ENCODE results near the gene SH3BGR. TPM values are rescaled to one million over a fixed set of nuclear protein-coding genes. Genes with fewer than 3 reads are reported as not detected.

Gene SH3BGR
- total RNA-seq, 2 donors from 2014 or later: 18.8 to 22.4 TPM

DNA sequence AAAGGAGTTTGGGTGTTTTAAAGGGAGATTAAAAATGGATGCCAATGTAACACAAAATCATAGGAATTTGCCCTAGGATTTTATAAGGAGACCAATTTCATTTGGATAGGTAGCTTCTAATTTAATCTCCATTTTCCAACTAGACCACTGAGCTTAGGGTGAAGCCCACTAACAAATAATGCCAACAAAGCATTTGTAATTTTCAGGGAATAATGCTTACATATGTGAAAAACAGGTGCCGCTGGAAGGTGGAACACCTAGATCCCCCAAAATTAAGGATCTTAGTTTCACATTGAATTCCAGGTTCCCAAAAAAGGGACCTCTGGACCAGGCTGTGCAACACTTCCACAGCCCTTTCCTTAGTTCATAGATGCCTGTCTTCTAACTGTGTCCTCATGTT, 94.8 kb downstream of the SH3BGR start:
- Mint-ChIP-seq H3K4me1 (no peaks in the 10 kb centered on the region), H3K36me3 (ENCODE audit: low read depth) (no peaks in the 10 kb centered on the region), H3K9me3 (peaks cover 30% of the 10 kb centered on the region), H3K27me3 (ENCODE audit: insufficient read depth) (no peaks in the 10 kb centered on the region), H3K27ac (no peak overlapping the region), H3K4me3 (no peak overlapping the region)
- no peak overlapping the region for H3K4me3 ChIP-seq (ENCODE audit: low read length)
- H3K36me3 ChIP-seq (ENCODE audit: control insufficient read depth, insufficient read depth, low read length): no peaks in the 10 kb centered on the region
- H3K27ac ChIP-seq (ENCODE audit: low read depth, low read length): no peak overlapping the region
- WGBS, 2 experiments (ENCODE audit: insufficient coverage in 1 of 2, insufficient read length in 1 of 2): 88 to 91% methylated on average over 1 of the region's 1 CpG
- DNase-seq: no peak
- H3K4me1 ChIP-seq (ENCODE audit: control insufficient read depth, insufficient read depth, low read length): no peaks in the 10 kb centered on the region
- no peak overlapping the region for H3K9ac ChIP-seq (ENCODE audit: extremely low read depth, low read length, poor library complexity, severe bottlenecking)
- H3K27me3 ChIP-seq (ENCODE audit: control insufficient read depth, insufficient read depth, low read length, poor library complexity, severe bottlenecking): no peaks in the 10 kb centered on the region
- no peak for TF ChIP-seq CTCF (conservative IDR thresholded peaks at IDR 0.05)
- H3K9me3 ChIP-seq (ENCODE audit: control insufficient read depth, low read length): peaks cover 5% of the 10 kb centered on the region

- Histone ChIP-seq H3K27me3 (ENCODE audit: control insufficient read depth, insufficient read depth, low read length, poor library complexity, severe bottlenecking) (no peaks in the 10 kb centered on the region), H3K36me3 (ENCODE audit: control insufficient read depth, insufficient read depth, low read length) (no peaks in the 10 kb centered on the region), H3K9ac (ENCODE audit: extremely low read depth, low read length, poor library complexity, severe bottlenecking) (no peak overlapping the region), H3K9me3 (ENCODE audit: control insufficient read depth, low read length) (peaks cover 10% of the 10 kb centered on the region), H3K4me1 (ENCODE audit: control insufficient read depth, insufficient read depth, low read length) (no peaks in the 10 kb centered on the region), H3K4me3 (ENCODE audit: low read length) (no peak overlapping the region), H3K27ac (ENCODE audit: low read depth, low read length) (no peak overlapping the region)
- no peak overlapping the region for H3K27ac Mint-ChIP-seq
- no peak for DNase-seq
- no peak overlapping the region for H3K4me3 Mint-ChIP-seq
- no peak for TF ChIP-seq CTCF (conservative IDR thresholded peaks at IDR 0.05)
- WGBS, 2 experiments (ENCODE audit: insufficient coverage in 1 of 2, insufficient read length in 1 of 2): 100% methylated on average over 1 of the region's 1 CpG; no CpG with 5 or more reads in 1 of the 2 experiments
- peaks cover 5% of the 10 kb centered on the region for H3K36me3 Mint-ChIP-seq (ENCODE audit: low read depth)
- no peaks in the 10 kb centered on the region for H3K4me1 Mint-ChIP-seq
- H3K27me3 Mint-ChIP-seq (ENCODE audit: insufficient read depth): no peaks in the 10 kb centered on the region
- peaks cover 30% of the 10 kb centered on the region for H3K9me3 Mint-ChIP-seq
Observed at GRCh38 chr21:39552856-39553255, 101.1 kb downstream of the SH3BGR start.

GRCh38 chr21:39553331-39553730, 101.6 kb downstream of the SH3BGR start:
- 50 to 62% methylated on average over 2 to 3 of the region's 3 CpGs for WGBS, 2 experiments (ENCODE audit: insufficient coverage in 1 of 2, insufficient read length in 1 of 2)
- Histone ChIP-seq H3K4me1 (ENCODE audit: control insufficient read depth, insufficient read depth, low read length) (no peaks in the 10 kb centered on the region), H3K9ac (ENCODE audit: extremely low read depth, low read length, poor library complexity, severe bottlenecking) (no peak overlapping the region), H3K4me3 (ENCODE audit: low read length) (no peak overlapping the region), H3K27me3 (ENCODE audit: control insufficient read depth, insufficient read depth, low read length, poor library complexity, severe bottlenecking) (no peaks in the 10 kb centered on the region), H3K27ac (ENCODE audit: low read depth, low read length) (no peak overlapping the region), H3K36me3 (ENCODE audit: control insufficient read depth, insufficient read depth, low read length) (no peaks in the 10 kb centered on the region), H3K9me3 (ENCODE audit: control insufficient read depth, low read length) (peaks cover 10% of the 10 kb centered on the region)
- no peak for TF ChIP-seq CTCF (conservative IDR thresholded peaks at IDR 0.05)
- Mint-ChIP-seq H3K4me3 (no peak overlapping the region), H3K36me3 (ENCODE audit: low read depth) (peaks cover 5% of the 10 kb centered on the region), H3K27ac (no peak overlapping the region), H3K4me1 (no peaks in the 10 kb centered on the region), H3K9me3 (peaks cover 32% of the 10 kb centered on the region), H3K27me3 (ENCODE audit: insufficient read depth) (no peaks in the 10 kb centered on the region)
- DNase-seq: no peak
